A549 treated with DMSO at 1 μM for 4 hours (cell line): ENCODE data around the gene PSAT1. TPM values are rescaled to one million over a fixed set of nuclear protein-coding genes. Genes with fewer than 3 reads are reported as not detected.

Experiments
- total RNA-seq: library from RNA; stranded (reverse); fragments of 200-300 nt; extraction: Qiagen RNA extraction; gene quantifications from 5 replicates; pipeline ENCODE4 v1.2.3, GENCODE V29; 2022; ENCODE audit warnings: low read depth

Gene PSAT1
- total RNA-seq = 169 to 197 TPM (median 192 TPM) in 5 replicates

GRCh38 chr9:78296893-78297671 is at the start of gene PSAT1:
PSAT1 (plus strand) TSS chr9:78297125; CDS start chr9:78297211, 86 bp downstream.

Other genes with a start within 250 kb of the PSAT1 start
- 15.9 to 23.6 TPM (median 20.7 TPM) in 5 replicates for gene CEP78, start 61.0 kb upstream of the PSAT1 start, total RNA-seq